Neural crest cell (in vitro differentiated cells): ENCODE results near the gene TANC1. TPM values are rescaled to one million over a fixed set of nuclear protein-coding genes. Genes with fewer than 3 reads are reported as not detected.
A peak's percentile ranks its signal among the peaks of the same experiment; 100 is the strongest.

Experiments
- DNase-seq: peaks from one replicate; pipeline ENCODE4 v3.0.0; 2021; ENCODE audit warnings: low read depth, mixed read lengths, low spot score
- H3K27ac Mint-ChIP-seq: one replicate; pipeline ENCODE4 v1.8.0; 2021; ENCODE audit warnings: mild to moderate bottlenecking, mixed read lengths; ENCODE audit not compliant: unreplicated experiment
- H3K27me3 Mint-ChIP-seq: 2 replicates; pipeline ENCODE4 v1.8.0; 2021; ENCODE audit warnings: low read depth, mild to moderate bottlenecking, mixed read lengths
- H3K36me3 Mint-ChIP-seq: 2 replicates; pipeline ENCODE4 v1.8.0; 2021; ENCODE audit warnings: low read depth, mild to moderate bottlenecking, mixed read lengths
- H3K4me1 Mint-ChIP-seq: 2 replicates; pipeline ENCODE4 v1.8.0; 2021; ENCODE audit warnings: mixed read lengths
- H3K4me3 Mint-ChIP-seq: one replicate; pipeline ENCODE4 v1.8.0; 2021; ENCODE audit warnings: mild to moderate bottlenecking, mixed read lengths
- H3K9me3 Mint-ChIP-seq: 2 replicates; pipeline ENCODE4 v1.8.0; 2021; ENCODE audit warnings: mixed read lengths
- total RNA-seq: library from RNA; stranded (reverse); gene quantifications from 2 replicates; pipeline ENCODE4 v1.2.1, GENCODE V29; 2021
- TF ChIP-seq, protein P1 (sequence below): fragments of 200-600 bp; sonication (generic); conservative IDR thresholded peaks from 2 replicates; pipeline ENCODE4 v1.5.0; 2021; ENCODE audit warnings: antibody characterized with exemption, mild to moderate bottlenecking

The TANC1 gene
- total RNA-seq, 1 donor from 2014 or later: 13.2 TPM

GRCh38 chr2:159050426-159050825 lies 82.0 kb downstream of the TANC1 start:
- H3K4me1 Mint-ChIP-seq: peaks cover 77% of the 10 kb centered on the region

DNA sequence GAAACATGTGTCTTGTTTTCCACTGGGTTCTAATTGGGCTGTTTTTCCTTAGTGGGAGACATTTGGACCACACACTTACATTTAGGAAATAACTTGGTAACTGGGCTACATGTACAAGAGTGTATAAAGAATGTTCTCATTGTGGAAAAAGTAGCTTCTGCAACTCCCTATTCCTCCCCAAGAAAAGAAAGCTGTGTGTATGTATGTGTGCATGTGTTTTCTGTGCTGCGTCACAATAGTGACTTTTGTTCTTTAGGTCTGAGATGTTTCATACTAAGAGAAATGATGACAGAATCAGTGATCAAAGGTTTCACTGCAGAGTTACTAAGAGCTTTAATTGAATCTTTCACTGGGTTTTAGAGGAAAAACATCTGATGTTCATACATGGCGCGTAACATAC lies 82.7 kb downstream of the TANC1 start:
- TF ChIP-seq, protein P1, sequence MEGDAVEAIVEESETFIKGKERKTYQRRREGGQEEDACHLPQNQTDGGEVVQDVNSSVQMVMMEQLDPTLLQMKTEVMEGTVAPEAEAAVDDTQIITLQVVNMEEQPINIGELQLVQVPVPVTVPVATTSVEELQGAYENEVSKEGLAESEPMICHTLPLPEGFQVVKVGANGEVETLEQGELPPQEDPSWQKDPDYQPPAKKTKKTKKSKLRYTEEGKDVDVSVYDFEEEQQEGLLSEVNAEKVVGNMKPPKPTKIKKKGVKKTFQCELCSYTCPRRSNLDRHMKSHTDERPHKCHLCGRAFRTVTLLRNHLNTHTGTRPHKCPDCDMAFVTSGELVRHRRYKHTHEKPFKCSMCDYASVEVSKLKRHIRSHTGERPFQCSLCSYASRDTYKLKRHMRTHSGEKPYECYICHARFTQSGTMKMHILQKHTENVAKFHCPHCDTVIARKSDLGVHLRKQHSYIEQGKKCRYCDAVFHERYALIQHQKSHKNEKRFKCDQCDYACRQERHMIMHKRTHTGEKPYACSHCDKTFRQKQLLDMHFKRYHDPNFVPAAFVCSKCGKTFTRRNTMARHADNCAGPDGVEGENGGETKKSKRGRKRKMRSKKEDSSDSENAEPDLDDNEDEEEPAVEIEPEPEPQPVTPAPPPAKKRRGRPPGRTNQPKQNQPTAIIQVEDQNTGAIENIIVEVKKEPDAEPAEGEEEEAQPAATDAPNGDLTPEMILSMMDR: no peak
- Mint-ChIP-seq H3K4me1 (peaks cover 75% of the 10 kb centered on the region), H3K27me3 (no peaks in the 10 kb centered on the region), H3K9me3 (no peaks in the 10 kb centered on the region), H3K4me3 (peak overlapping the region; percentile 32), H3K27ac (peak overlapping the region; percentile 37), H3K36me3 (no peaks in the 10 kb centered on the region)
- no peak for DNase-seq

More at GRCh38 chr2:159050426-159050825, 82.0 kb downstream of the TANC1 start:
- TF ChIP-seq, protein P1: no peak
- Mint-ChIP-seq H3K4me3 (no peak overlapping the region), H3K27me3 (no peaks in the 10 kb centered on the region), H3K27ac (peak overlapping the region; percentile 84), H3K9me3 (no peaks in the 10 kb centered on the region), H3K36me3 (no peaks in the 10 kb centered on the region)
- DNase-seq: no peak

DNA sequence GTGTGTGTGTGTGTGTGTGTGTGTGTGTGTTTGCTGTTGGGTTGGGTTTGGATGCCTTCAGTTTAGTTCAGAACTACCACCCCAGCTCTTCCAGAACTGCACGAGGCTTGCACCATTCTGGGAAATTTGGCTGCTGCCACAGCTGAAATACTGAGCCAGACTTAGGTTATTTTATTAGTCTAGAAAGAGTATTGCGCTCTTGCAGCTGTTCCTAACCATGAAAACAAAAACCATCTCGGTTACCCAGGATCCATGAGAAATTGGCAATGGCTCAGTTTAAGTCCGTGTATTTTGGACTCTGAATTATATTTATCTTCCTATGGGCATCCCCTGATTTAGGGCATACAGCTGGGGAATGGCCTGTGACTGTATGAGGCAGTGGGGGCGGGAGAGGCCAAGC lies 83.2 kb downstream of the TANC1 start:
- TF ChIP-seq, protein P1: no peak
- H3K9me3 Mint-ChIP-seq: no peaks in the 10 kb centered on the region
- no peak overlapping the region for H3K4me3 Mint-ChIP-seq
- H3K27me3 Mint-ChIP-seq: no peaks in the 10 kb centered on the region
- no peak for DNase-seq
- peaks cover 73% of the 10 kb centered on the region for H3K4me1 Mint-ChIP-seq
- peak overlapping the region; percentile 30 for H3K27ac Mint-ChIP-seq
- no peaks in the 10 kb centered on the region for H3K36me3 Mint-ChIP-seq

GRCh38 chr2:159052157-159052601 lies 83.7 kb downstream of the TANC1 start:
- no peak overlapping the region for H3K4me3 Mint-ChIP-seq
- peaks cover 68% of the 10 kb centered on the region for H3K4me1 Mint-ChIP-seq
- TF ChIP-seq, protein P1: no peak
- no peak for DNase-seq
- no peaks in the 10 kb centered on the region for H3K9me3 Mint-ChIP-seq
- H3K36me3 Mint-ChIP-seq: no peaks in the 10 kb centered on the region
- H3K27ac Mint-ChIP-seq: no peak overlapping the region
- H3K27me3 Mint-ChIP-seq: no peaks in the 10 kb centered on the region

DNA sequence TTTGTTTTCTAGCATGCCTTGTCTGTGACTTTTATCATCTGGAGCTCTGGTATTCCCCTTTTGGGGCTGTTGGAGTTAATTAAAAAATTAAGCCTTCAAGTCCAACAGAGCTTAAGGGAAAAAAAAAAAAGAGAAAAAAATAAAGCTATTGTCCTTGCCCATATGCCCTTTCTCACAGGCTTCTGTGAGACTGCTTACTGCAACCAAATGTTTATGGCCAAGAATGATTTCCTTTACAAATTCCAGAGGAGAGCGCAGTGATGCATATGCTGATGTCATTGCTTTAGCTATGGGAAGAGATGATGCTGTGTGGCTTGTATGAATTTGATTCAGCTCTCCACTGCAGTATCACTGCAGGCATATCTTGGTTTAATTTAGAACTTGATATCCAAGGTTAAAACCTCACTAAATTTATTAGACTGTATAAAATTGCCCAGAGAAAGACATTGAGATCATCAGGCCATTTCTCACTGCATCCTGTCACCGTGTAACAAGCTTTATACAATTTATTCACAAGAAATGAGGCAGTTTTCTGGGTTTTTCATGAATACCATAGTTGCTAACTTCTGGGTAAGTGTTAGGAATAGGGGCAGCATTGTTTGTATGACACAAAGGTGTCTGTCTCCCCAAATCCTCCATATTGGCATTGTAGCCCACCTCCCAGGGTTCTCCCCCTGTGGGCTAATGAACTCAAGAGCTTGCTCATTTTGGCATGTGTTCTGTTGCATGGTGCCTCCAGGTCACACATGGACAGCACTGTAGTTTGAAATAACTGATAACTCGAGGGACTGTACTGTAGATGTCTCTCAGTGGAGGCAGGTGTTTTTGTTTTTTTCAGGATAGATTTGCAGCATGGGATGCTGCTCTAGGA lies 85.0 kb downstream of the TANC1 start:
- Mint-ChIP-seq H3K36me3 (no peaks in the 10 kb centered on the region), H3K4me1 (peaks cover 60% of the 10 kb centered on the region), H3K4me3 (no peak overlapping the region), H3K27me3 (no peaks in the 10 kb centered on the region), H3K9me3 (no peaks in the 10 kb centered on the region), H3K27ac (no peak overlapping the region)
- DNase-seq: no peak
- TF ChIP-seq, protein P1: no peak
